H4 (cell line): ENCODE results near the gene ZNF468. TPM values are rescaled to one million over a fixed set of nuclear protein-coding genes. Genes with fewer than 3 reads are reported as not detected.
"Not testable (repeated sequence)": the region's sequence is repeated elsewhere in the genome, so short reads cannot be mapped to it uniquely, and the experiment has no call there.

Experiments
- DNase-seq: peaks from one replicate; pipeline ENCODE4 v3.0.0-alpha.2; 2015; ENCODE audit warnings: low spot score
- total RNA-seq: library from RNA; depleted of rRNA; stranded (reverse); fragments of >200 nt; shearing (Covaris generic); gene quantifications from 2 replicates; pipeline ENCODE4 v1.2.3, GENCODE V29; 2014; rRNA removed

ZNF468 gene
- 9.4 and 12.7 TPM in 2 replicates for total RNA-seq

DNA sequence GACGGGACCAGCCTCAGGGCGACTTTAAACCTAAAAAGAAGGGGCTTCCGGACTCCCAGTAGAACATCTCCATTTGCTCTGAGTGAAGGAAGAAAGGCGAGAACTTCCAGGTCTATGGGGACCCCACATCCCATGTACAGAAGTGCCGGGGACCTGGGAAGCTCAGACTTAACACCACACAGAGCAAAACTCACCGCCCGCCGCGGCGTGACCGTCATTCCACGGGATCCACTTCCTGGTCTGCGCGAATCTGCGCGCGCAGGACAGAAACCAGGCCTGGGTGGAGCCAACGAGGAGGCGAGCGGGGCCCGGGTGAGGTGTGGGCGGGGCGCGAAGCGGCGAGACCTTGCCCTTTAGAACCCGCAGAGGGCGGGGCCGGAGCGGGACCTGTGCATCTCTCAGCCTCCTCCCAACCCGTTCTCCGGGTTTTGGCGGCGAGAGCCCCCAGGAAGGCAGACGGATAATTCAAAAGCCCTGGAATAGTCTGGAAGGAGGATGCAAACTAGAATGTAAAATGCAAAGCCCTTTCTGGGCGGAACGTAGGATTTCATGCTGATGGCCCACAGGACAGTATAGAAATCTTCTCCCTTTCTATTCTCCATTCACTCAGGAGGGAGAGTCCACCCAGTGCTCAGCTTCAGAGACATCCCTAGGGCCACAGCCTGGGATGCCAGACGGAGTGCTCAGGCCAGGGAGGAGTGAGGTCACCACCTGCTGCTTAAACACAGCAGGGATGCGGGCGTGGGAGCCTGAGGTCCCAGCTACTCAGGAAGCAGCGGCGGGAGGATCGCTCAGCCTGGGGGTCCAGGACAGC is at the start of gene ZNF468:
Gene ZNF468 (minus strand): TSS at position 242 of the 814 bp plus-strand sequence. CDS start 3,347 bp downstream, outside the sequence.
- DNase-seq = peak; percentile 19

DNA sequence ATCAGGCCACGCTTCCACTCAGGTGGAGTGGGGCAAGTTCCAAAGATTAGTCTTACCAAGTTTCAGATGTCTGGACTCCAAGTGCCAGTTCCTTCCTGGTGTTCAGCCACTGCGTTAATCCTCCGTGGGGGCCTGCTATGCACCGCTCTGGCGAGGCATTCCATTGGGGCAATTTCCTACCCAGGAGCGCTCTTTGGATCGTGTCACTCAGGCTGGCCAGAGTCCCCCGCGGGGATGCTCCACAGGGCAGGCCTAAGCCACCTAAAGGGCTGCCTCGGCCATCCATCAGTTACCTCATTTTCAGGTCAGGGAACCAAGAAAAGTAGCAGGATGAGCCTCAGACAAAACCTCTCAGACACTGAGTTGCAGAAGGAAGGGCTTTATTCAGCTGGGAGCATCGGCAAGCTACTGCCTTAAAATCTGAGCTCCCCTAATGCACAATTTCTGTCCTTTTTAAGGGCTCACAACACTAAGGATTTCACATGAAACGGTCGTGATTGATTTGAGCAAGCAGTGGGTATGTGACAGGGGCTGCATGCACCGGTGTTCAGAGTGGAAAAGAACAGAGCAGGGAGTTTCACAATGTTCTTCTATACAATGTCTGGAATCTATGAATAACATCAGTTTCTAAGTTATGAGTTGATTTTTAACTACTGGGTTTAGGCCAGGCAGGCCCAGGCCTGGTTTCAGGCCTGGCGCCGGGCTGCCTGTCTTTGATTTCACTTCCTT is 46.8 kb upstream of the ZNF468 start:
- not testable (repeated sequence) for DNase-seq

DNA sequence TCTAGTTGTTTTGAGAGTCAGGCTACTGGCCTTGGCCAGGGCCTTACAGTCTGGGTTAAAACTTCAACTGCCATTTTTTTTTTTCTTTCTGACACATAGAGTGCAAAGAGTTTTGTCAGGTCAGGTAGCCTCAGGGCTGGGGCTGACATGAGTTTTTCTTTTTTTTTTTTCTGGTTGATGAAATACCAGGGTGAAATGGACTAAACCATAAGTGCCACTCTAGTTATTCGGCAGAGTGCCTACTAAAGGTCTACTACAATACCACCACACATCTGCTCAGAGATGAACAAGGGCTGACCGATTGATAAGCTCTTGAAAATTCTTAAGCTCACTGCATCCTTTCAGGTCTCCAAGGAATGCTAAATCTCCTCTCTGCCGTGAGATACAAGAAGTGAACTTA is 44.4 kb upstream of the ZNF468 start:
- no peak for DNase-seq

DNA sequence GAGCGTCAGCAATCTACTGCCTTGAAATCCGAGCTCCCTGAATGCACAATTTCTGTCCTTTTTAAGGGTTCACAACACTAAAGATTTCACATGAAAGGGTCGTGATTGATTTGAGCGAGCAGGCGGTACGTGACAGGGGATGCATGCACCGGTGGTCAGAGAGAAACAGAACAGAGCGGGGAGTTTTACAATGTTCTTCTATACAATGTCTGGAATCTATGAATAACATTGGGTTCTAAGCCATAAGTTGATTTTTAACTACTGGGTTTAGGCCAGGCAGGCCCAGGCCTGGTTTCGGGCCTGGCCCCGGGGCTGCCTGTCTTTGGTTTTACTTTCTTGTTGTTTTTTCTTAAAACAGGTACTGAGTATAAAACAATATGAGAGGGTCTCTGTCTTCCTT is 41.2 kb upstream of the ZNF468 start:
- DNase-seq = not testable (repeated sequence)

DNA sequence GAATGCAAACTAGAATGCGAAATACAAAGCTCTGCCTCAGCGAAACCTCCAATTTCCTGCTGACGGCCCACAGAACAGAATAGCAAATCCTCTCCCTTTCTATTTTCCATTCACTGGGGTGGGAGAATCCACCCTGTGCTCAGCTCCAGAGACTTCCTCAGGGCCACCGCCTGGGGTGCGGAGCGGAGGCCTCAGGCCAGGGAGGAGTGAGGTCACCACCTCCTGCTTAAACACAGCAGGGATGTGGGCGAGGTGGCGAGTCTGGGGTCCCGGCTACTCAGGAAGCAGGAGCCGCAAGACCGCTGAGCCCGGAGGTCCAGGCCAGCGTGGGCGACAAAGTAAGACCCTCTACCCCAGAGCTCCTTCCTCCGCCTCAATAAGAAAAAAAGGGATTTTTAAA is 40.7 kb upstream of the ZNF468 start:
- no peak for DNase-seq

DNA sequence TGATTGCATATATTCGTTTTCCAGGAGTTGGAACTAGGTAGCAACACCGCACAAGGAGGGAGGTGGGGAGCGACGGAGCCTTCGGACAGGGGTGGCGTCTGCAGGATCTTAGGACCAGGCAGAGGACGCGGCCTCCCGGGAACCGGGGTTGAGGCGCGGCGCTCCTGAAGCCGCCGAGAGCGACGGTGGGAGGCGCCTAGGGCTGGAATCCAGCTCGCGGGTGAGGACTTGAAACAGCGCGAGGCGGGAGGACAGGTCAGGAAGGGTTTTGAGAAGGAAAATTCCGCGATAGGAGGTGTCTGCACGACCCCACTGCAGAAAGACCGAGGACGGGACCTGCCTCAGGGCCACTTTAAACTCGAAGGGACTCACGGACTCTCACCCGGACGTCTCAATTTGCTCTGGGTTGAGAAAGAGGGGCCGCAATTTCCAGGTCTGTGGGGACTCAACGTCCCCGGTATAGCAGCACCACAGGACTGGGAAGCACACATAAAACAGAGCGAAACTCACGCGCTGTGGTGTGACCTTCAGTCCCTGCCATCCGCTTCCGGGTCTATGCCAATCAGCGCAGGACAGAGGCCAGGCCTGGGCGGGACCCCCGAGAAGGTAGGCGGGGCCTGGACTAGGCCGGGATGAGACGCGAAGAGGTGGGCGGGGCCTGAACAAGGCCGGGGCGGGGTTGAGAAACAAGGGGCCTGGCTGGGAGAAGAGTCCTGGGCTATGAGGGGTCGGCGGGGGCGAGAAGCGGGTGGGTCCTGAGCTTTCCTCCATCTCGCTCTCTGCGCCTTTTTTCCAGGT is 39.9 kb upstream of the ZNF468 start, which contains the start of gene ZNF320:
Gene ZNF320 (minus strand): TSS at position 498 of the 798 bp plus-strand sequence. CDS start 7,380 bp downstream, outside the sequence.
- peak; percentile 76 for DNase-seq

DNA sequence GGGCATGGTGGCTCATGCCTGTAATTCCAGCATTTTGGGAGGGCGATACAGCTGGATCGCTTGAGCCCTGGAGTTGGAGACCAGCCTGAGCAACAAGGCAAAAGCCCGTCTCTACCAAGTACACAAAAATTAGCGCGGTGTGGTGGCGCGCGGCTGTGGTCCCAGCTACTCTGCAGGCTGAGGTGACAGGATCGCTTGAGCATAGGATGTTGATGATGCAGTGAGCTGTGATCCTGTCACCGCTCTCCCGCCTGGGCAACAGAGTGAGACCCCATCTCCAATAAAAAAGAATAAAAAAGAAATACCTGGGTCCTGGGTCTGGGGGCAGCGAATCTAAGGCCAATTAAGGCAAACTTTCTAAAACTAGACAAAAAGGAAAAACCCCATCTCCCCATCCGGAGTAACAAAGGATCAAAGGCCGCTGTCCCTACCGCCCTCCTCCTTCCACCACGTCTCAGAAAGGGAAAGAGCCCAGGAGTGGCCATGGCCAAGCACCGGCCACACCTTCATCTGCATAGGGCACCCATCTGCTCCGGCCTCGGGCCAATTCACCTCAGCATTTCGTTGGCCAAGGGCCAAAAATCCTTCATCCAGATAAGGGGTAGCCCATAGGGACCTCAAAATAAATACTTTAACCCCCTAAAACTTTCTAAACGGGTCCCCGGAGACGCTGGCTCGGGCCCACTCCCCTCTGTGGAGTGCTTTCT is 39.2 kb upstream of the ZNF468 start:
- no peak for DNase-seq

DNA sequence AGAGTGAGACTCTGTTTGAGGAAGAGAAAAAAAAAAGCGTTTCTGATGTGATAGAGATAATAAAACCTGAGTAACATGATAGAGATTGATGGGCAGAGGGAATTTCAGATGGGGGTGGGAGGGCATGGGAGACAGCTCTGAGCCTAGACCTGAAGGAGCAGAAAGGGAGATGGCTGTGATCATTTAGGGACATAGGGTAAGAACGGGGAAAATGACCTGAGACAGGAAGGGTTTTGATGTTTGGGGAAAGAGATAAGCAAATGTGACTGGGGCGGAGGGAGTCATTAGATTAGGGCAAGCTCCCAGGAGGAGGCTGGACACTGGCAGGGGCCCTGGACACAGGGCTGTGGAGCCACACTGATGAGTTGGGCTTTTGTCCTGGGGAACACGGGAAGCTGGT is 33.9 kb upstream of the ZNF468 start:
- DNase-seq = no peak

DNA sequence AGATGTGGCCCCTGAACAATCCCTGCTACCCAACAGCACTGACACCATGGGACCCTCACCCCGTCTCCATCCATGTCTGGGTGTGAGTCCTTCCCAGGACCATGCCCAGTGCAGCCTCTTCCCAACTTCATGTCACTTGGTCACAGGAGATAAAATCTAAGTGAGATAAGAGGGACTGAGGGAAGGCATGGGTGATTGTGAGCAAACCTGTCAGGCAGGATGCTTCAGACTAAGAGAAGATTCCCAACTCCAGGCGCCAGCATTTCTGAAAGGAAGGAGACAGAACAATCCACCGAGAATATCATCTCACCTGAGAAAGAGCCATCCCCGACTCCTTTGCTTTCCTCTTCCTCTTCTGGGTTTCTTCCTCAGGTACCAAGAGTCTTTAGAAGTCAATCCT is 32.5 kb upstream of the ZNF468 start:
- no peak for DNase-seq

DNA sequence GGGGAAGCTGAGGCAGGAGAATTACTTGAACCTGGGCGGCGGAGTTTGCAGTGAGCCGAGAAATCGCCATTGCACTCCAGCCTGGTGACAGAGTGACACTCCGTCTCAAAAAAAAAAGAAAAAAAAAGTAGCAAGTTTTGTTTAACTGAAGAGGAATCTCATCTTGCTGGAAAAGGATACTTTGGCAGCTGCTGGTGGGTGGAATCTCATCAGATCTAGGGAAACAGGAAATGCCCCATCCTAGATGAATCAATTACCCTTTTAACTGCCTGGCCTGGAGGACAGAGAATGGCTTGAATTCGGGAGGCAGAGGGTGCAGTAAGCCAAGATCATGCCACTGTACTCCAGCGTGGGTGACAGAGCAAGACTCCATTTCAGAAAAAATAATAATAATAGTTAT is 31.7 kb upstream of the ZNF468 start:
- DNase-seq = no peak

DNA sequence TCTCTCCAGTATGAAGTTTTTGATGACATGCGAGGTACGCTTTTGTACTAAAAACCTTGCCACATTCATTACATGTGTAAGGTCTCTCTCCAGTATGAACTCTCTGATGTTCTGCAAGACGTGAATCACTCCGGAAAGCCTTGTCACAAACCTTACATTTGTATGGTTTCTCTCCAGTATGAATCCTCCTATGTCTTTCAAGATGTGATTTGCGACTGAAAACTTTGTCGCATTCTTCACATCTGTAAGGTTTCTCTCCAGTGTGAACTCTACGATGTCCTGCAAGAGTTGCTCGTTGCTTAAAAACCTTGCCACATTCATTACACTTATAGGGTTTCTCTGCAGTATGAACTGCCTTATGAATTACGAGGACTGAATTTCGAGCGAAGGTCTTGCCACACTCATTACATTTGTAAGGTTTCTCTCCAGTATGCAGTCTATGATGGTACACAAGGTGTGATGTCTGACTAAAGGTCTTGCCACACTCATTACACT is 23.5 kb upstream of the ZNF468 start:
- no peak for DNase-seq

DNA sequence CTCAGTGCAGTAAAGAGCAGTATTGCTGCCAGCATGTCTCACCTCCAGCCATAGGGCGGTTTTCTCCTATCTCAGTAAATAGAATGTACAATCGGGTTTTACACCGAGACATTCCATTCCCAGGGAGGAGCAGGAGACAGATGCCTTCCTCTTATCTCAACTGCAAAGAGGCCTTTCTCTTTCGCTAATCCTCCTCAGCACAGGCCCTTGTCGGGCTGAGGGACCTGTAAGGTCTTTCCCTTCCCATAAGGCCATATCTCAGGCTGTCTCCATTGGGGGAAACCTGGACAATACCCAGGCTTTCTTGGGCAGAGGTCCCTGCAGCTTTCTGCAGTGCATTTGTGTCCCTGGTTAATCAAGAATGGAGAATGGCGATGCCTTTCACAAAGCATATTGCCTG is 15.6 kb upstream of the ZNF468 start:
- DNase-seq = not testable (repeated sequence)

DNA sequence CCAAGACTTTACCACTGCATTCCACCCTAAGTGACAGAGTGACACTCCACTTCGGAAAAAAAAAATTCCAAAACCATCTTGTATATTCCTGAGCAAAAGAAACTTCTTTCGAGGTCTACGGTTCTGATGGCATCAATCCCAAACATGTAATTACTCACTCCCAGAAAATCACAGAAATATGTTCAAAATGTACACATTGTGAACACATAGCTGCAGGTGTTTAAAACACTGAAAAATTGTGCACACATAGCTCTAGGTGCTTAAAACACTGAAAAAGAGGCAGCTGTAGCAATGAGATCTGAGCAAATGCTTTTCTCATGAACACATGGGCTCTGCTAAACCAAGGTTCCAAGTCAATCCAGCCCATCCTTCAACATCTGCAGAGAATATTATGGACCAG is 14.0 kb upstream of the ZNF468 start:
- no peak for DNase-seq

DNA sequence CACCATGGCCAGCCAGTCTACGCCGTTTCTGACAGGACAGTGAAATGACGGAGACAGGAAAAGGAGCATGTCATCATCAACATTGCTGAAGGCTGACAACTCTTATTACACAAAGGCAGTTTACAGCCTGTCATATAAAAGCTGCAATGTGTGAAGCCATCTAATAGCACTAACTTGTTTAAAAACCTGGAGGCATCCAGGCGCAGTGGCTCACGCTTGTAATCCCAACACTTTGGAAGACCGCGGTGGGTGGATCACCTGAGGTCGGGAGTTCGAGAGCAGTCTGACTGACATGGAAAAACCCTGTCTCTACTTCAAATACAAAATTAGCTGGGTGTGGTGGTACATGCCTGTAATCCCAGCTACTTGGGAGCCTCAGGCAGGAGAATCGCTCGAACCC is 10.6 kb upstream of the ZNF468 start:
- DNase-seq = not testable (repeated sequence)

DNA sequence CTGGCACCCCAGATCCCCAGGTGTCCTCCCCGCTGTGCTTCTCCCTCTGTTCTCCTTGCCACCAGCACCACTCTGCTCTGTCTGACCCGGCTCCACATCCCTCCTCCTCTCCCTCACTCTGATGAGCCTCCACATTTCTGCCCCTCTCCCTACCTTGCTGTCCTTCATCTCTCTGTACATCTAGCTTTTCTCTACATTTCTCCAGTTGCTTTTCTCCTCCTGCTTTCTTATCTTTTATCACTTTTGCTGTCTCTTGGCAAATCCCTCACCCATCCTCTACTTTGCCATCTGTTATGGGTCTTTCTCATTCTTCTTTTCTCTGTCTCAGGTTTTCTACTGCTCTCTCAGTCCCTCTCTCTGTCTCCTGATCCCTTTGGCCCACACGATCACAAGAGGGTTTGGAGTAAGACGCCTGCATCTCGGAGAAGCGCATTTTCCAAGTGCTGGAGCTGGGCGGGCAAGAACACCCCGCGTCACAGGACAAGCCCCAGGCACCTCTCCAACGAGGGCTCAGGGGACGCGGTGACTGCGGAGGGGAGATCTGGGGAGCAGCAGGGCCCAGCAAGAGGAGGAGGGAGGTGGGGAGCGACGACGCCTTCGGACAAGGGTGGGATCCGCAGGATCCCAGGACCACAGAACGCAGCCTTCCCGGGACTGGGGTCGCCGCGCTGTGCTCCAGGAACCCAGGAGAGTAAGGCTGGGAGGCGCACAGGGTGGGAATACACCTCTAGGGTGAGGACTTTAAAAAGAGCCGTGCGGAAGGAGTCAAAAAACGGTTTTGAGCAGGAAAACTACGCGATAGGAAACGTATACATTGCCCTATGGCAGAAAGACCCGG is 660 bp downstream of the ZNF468 start:
- not testable (repeated sequence) for DNase-seq

DNA sequence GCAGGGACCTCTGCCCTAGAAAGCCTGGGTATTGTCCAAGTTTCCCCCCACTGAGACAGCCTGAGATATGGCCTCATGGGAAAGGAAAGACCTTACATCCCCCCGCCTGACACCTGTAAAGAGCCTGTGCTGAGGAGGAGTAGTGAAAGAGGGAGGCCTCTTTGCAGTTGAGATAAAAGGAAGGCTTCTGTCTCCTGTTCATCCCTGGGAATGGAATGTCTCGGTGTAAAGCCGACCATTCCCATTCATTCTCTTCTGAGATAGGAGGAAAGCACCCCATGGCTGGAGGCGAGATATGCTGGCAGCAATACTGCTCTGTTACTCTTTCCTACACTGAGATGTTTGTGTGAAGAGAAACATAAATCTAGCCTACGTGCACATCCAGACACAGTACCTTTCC is 10.1 kb downstream of the ZNF468 start:
- DNase-seq = not testable (repeated sequence)

DNA sequence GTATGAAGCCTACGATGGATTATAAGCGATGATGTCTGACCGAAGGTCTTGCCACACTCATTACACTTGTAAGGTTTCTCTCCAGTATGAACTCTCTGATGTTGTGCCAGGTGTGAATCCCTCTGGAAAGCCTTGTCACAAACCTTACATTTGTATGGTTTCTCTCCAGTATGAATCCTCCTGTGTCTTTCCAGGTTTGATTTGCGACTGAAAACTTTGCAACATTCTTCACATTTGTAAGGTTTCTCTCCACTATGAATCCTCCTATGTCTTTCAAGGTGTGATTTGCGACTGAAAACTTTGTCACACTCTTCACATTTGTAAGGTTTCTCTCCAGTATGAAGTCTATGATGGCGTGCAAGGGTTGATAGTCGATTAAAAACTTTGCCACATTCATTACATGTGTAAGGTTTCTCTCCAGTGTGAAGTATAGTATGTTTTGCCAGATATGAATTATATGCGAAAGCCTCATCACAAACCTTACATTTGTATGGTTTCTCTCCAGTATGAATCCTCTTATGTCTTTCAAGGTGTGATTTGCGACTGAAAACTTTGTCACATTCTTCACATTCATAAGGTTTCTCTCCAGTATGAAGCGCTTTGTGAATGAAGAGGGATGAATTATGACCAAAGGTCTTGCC is 16.5 kb downstream of the ZNF468 start:
- DNase-seq = not testable (repeated sequence)

DNA sequence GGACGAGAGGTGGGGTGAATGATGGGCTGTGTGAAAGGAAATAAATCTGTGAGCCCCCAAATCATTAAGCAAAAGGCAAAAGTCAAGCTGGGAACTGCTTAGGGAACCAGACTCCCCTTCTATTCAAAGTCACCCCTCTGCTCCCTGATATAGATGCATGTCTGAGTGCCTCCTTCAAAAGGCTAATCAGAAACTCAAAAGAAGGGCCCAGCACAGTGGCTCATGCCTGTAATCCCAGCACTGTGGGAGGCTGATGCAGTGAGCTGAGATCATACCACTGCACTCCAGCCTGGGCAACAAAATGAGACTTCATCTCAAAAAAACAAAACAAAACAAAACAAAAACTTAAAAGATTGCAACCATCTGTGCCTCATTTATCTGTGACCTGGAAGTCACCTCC is 23.1 kb downstream of the ZNF468 start:
- not testable (repeated sequence) for DNase-seq

DNA sequence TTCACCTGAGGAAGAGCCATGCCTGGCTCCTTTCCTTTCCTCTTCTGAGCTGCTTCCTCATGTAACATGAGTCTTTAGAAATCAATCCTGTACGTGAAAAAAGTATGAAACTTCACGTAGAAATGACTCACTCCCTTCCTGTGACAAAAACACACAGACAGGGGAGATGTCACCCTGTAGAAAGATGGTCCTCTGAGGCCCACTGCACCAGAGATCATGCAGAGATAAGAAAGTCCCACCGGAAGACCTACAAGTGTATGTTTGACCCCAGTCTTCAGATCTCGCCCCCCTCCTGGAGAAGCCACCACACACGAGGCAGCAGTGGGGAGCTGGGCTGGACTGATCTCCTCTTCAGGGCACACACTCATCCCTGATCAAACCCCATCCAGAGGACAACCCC is 23.9 kb downstream of the ZNF468 start:
- not testable (repeated sequence) for DNase-seq

DNA sequence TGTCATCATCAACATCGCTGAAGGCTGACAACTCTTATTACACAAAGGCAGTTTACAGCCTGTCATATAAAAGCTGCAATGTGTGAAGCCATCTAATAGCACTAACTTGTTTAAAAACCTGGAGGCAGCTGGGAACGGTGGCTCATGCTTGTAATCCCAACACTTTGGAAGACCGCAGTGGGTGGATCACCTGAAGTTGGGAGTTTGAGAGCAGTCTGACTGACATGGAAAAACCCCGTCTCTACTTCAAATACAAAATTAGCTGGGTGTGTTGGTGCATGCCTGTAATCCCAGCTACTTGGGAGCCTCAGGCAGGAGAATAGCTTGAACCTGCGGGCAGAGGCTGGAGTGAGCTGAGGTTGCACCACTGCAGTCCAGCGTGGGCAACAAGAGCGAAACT is 27.6 kb downstream of the ZNF468 start:
- not testable (repeated sequence) for DNase-seq
